ENCODE measurements around the gene OMP. TPM values are rescaled to one million over a fixed set of nuclear protein-coding genes. Genes with fewer than 3 reads are reported as not detected.

The OMP gene
- total RNA-seq, 2 experiments from 2014 or later = not detected

DNA sequence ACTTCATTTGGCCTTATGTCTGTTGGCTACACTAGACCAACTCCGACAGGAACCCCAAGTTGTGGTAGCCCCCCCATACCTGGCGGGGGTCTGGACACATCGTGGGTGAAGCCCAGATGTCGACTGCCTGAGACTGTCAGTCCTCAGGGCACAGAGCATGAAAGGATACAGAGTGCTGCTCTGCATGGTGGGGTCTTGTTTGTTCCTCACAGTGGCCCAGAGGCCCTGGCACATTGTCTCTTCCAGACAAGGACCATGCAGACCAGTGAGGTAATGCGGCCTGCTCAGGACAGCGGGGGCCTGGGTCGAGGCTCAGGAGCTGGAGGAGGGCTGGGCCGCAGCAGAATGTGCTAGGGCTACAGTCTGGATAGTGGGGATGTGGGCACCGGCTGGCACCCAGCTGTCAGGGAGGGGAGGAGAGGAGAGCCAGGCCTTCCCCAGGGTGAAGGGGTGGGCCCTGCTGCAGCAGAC is 21.2 kb upstream of the OMP start:
- no peak for DNase-seq
- POLR2A ChIA-PET = interaction anchor here (1.7 kb wide), 1 partner anchor 8 kb away, joined by 8 read pairs; no protein-coding TSS in a partner anchor
- intact Hi-C loops (cut with micrococcal nuclease) = no loop called here

DNA sequence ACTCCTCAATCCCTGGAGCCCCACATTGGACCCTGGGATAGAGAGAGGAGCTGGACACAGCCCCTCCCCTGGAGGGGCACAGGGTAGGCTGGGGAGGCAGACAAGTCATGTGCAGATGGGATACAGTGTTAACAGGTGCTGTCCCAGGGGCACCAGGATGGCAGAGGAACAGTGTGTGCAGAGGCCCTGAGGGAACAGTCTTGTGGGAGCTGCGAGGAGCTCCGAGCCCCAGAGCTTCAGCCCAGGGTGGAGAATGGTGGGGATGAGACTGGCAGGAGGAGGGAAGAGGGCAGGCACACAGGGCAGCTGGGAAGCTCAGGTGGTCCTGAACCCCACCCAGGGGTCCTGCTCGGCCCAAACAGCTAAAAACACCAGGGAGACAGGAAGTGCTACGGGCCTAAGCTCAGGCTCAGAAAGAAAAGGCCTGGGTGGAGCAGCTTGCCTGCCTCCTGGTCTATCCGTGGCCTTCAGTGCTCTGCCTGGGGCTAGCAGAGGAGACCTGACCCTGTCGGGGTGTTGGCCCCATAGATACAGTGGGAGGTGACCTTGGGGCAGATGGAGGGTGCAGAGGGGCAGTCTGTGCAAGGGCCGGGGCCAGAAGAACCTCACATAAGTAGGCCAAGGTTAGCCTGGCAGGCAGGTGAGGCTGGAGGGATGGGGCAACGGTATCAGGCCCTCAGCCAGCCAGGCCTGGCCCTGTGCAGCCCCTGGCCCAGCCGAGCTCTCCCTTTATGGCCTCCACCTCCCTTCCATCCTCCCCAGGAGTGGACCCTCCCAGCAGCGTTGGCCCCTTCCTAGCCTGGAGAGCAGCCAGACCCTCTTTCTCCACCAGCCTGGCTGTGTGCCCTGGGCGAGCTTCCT is 20.4 kb upstream of the OMP start:
- H3K4me3 Mint-ChIP-seq = peak overlapping the region; percentile 77
- peaks cover 19% of the 10 kb centered on the region for H3K4me1 Mint-ChIP-seq (ENCODE audit: low read depth)
- ATAC-seq (peak; percentile 41), DNase-seq (no peak)
- TF ChIP-seq, protein P1, sequence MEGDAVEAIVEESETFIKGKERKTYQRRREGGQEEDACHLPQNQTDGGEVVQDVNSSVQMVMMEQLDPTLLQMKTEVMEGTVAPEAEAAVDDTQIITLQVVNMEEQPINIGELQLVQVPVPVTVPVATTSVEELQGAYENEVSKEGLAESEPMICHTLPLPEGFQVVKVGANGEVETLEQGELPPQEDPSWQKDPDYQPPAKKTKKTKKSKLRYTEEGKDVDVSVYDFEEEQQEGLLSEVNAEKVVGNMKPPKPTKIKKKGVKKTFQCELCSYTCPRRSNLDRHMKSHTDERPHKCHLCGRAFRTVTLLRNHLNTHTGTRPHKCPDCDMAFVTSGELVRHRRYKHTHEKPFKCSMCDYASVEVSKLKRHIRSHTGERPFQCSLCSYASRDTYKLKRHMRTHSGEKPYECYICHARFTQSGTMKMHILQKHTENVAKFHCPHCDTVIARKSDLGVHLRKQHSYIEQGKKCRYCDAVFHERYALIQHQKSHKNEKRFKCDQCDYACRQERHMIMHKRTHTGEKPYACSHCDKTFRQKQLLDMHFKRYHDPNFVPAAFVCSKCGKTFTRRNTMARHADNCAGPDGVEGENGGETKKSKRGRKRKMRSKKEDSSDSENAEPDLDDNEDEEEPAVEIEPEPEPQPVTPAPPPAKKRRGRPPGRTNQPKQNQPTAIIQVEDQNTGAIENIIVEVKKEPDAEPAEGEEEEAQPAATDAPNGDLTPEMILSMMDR (IDR thresholded peaks at IDR 0.05) = no peak
- CTCF ChIA-PET = interaction anchor here (0.9 to 4.9 kb wide), 9 partner anchors 9 to 162 kb away, joined by 3 to 54 read pairs (median 5); partner anchors contain the start of gene MYO7A
- peak overlapping the region; percentile 94 for H3K27ac Mint-ChIP-seq
- peaks cover 4% of the 10 kb centered on the region for H3K9me3 Mint-ChIP-seq
- H3K27me3 Mint-ChIP-seq = no peaks in the 10 kb centered on the region
- POLR2A ChIA-PET = interaction anchor here (0.9 to 2.6 kb wide), 5 partner anchors 9 to 27 kb away, joined by 3 to 8 read pairs (median 4); partner anchors contain the start of gene CAPN5
- H3K36me3 Mint-ChIP-seq (ENCODE audit: low read depth) = no peaks in the 10 kb centered on the region
- intact Hi-C loops (cut with micrococcal nuclease) = no loop called here

More for the DNA sequence above, 21.2 kb upstream of the OMP start:
- Mint-ChIP-seq H3K9me3 (peaks cover 4% of the 10 kb centered on the region), H3K4me3 (no peak overlapping the region), H3K27me3 (no peaks in the 10 kb centered on the region), H3K4me1 (ENCODE audit: low read depth) (peaks cover 21% of the 10 kb centered on the region), H3K27ac (no peak overlapping the region), H3K36me3 (ENCODE audit: low read depth) (no peaks in the 10 kb centered on the region)
- no peak for ATAC-seq
- CTCF ChIA-PET = interaction anchor here (1.4 to 4.9 kb wide), 5 partner anchors 9 to 161 kb away, joined by 5 to 54 read pairs (median 8); no protein-coding TSS in a partner anchor
- TF ChIP-seq, protein P1 (IDR thresholded peaks at IDR 0.05) = no peak

DNA sequence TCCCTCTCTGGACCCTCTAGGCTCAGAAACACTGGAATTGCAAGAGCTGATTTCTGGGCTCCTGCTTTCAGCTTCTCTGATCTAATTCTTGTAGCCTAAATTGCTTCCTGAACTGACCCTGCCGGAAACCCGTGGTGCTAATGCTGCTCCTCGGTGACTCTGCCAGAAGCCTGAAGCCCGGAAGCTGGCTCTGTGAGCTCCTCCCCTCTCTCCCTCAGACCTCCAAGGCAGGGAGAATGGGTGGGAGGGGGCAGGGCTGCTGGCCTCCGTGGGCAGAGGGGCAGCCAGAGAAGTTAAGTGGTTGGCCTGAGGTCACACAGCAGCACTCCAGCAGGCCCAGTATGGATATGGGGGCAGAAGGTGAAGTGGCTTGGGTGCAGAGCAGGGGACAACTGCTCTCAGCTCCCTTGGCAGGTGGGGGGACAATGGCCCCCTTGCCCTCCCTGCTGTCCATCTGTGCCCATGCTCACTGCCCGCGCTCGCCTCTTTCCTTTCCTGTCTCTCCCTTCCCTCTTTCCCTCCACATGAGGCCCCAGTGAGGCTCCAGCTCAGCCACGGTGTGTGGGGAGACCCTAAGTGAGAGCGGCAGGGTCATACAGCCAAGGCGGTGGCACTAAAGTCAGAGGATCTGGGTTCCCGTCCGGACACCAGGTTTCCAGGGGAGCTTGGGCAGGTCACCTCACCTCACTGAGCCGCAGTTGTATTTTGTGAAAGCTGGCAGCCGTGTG is 19.6 kb upstream of the OMP start:
- peak; percentile 97 for ATAC-seq
- POLR2A ChIA-PET = interaction anchor here (0.9 to 2.6 kb wide), 5 partner anchors 9 to 28 kb away, joined by 3 to 8 read pairs (median 4); partner anchors contain the start of gene CAPN5
- peaks cover 19% of the 10 kb centered on the region for H3K4me1 Mint-ChIP-seq (ENCODE audit: low read depth)
- TF ChIP-seq, protein P1 (IDR thresholded peaks at IDR 0.05) = no peak
- no peaks in the 10 kb centered on the region for H3K27me3 Mint-ChIP-seq
- CTCF ChIA-PET = interaction anchor here (0.9 to 4.9 kb wide), 9 partner anchors 8 to 163 kb away, joined by 3 to 54 read pairs (median 5); partner anchors contain the start of gene MYO7A
- peak overlapping the region; percentile 77 for H3K4me3 Mint-ChIP-seq
- no peaks in the 10 kb centered on the region for H3K36me3 Mint-ChIP-seq (ENCODE audit: low read depth)
- intact Hi-C loops (cut with micrococcal nuclease) = no loop called here
- H3K27ac Mint-ChIP-seq = peak overlapping the region; percentile 94
- H3K9me3 Mint-ChIP-seq = peaks cover 4% of the 10 kb centered on the region
- DNase-seq = peak; percentile 77

DNA sequence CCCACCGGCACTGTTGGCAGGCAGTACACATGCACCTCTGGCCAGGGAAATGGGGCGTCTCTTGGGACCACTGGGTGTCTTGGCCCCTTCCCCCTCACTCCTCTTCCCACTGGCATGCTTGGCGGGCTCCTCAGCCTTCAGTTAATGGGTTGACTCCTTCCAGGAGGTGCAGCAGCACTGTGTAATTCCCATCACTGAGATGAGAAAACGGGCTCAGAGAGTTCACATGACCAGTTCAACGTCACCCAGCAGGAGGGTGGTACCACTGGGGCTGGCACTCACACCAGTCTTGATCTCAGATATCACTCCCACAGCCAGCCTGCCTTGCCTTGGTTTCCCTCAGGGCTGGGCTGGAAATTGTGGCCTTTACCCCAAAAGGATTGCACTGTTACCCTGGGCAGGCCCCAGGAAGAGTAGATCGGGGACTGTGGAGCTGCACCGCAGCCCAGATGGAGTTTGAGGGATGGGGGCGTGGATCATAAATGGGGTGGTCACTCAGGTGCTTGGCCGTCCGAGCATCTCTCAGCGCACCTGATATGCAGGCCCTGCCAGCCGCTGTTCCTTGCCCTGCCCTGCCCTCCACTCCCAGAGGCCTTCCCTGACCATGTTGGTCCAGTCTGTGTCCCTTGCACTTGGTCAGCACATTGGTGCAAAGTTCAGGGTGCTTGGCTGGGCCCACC is 18.9 kb upstream of the OMP start:
- H3K9me3 Mint-ChIP-seq = no peaks in the 10 kb centered on the region
- peak overlapping the region; percentile 94 for H3K27ac Mint-ChIP-seq
- ATAC-seq = no peak

More for the DNA sequence above, 18.9 kb upstream of the OMP start:
- Mint-ChIP-seq H3K36me3 (ENCODE audit: low read depth) (no peaks in the 10 kb centered on the region), H3K4me3 (no peak overlapping the region), H3K4me1 (ENCODE audit: low read depth) (peaks cover 19% of the 10 kb centered on the region), H3K27me3 (no peaks in the 10 kb centered on the region)
- ChIA-PET CTCF (interaction anchor here (4.8 to 4.9 kb wide), 2 partner anchors 7 to 163 kb away, joined by 17 to 54 read pairs; no protein-coding TSS in a partner anchor), POLR2A (interaction anchor here (1.2 to 2.6 kb wide), 2 partner anchors 18 to 20 kb away, joined by 3 to 7 read pairs; partner anchors contain the start of gene CAPN5)
- no peak for DNase-seq
- TF ChIP-seq, protein P1 (IDR thresholded peaks at IDR 0.05) = no peak
- intact Hi-C loops (cut with micrococcal nuclease) = no loop called here

Data from activated CD8-positive, alpha-beta T cell treated with anti-CD3 and anti-CD28 coated beads for 36 hours (primary cell).